ENCODE measurements around the gene SEMA5A.

The SEMA5A gene

GRCh38 chr5:9477537-9477936, 68.3 kb downstream of the SEMA5A start:
- no peak for DNase-seq (ENCODE audit: low read depth in 2 of 2)

DNA sequence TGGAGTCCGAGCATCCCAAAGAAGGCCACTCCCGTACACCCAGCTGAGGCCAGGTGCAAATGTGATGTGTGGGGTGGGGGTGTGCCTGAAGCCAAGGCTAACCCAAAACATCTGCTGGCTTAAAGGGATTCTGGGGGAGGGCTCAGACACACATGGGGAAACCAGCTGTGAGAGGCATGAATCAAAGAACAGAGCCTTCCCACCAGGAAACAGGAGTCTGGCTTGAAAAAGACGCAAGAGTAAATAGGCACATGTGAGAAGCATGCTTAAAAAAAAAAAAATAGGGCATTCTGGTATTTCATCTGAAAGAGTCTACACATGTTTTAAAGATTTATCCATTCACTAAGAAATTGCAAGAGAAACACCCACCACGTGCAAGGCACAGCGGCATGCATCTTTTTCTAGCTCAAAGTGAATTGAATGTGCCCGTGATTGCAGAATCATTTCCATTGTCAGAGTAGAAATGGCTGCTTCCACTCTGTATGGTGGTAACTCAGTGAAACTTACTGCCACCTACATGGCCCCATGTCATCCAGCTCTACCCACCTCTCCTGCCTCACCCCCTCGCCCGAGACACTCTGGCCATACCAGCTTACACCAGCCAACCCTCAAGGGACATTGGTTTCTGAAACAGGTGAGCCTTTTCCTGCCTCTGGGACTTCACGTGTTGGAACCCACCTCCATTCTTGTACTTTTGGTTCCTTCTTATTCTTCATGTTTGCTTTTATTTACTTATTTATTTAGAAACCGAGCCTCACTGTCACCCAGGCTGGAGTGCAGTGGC, 71.5 kb downstream of the SEMA5A start:
- no peak for DNase-seq (ENCODE audit: low read depth in 2 of 2)

- DNase-seq (ENCODE audit: low read depth in 2 of 2) = no peak
These were observed 72.3 kb downstream of the SEMA5A start for GRCh38 chr5:9473624-9474023.

DNA sequence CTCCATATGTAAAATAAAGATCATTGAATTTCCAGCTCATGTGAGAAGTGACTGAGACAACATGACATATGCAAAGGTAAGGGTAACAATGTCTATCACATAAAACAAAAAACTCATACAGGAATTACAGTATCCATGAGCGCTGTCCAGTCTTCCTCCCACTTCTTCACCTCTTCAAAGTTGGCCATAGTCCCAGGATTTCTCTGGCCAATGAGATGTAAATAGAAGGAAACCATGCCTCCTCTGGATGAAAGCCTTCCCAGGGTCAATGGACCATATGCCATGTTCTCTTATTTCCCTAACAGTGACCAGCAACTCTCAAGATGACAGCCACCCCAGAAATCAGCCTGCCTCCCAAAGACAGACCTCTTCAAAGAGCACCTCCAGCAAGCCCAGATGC, 75.5 kb downstream of the SEMA5A start:
- no peak for DNase-seq (ENCODE audit: low read depth in 2 of 2)

- DNase-seq (ENCODE audit: low read depth in 2 of 2) = no peak
These were observed 77.9 kb downstream of the SEMA5A start for GRCh38 chr5:9468060-9468388.

- DNase-seq (ENCODE audit: low read depth in 2 of 2) = no peak
These were observed 78.4 kb downstream of the SEMA5A start for GRCh38 chr5:9467199-9468059.

- DNase-seq (ENCODE audit: low read depth in 2 of 2) = no peak
These were observed 79.2 kb downstream of the SEMA5A start for GRCh38 chr5:9466697-9467096.

DNA sequence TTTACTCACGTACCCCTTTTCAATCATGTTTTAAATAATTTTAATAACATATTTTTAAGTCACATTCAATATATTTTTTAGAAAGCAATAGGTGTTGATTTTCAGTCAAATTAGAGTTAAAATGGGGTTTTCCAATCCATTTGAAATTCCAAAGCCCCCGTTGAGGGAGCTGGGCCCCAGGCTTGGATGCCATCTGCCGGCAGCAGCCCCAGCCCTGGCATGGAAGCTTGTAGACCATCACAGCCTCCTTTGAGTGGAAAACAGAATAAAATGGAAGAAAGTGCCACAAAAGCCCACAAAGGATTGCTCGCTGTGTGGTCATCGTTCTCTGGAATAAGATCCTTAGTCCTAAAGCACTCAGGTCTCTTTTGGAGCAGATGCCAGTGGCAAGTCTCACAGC, 81.4 kb downstream of the SEMA5A start:
- DNase-seq (ENCODE audit: low read depth in 2 of 2) = no peak

GRCh38 chr5:9462109-9462508, 83.8 kb downstream of the SEMA5A start:
- DNase-seq (ENCODE audit: low read depth in 2 of 2) = no peak

- no peak for DNase-seq (ENCODE audit: low read depth in 2 of 2)
These were observed 84.8 kb downstream of the SEMA5A start for GRCh38 chr5:9460885-9461645.

DNA sequence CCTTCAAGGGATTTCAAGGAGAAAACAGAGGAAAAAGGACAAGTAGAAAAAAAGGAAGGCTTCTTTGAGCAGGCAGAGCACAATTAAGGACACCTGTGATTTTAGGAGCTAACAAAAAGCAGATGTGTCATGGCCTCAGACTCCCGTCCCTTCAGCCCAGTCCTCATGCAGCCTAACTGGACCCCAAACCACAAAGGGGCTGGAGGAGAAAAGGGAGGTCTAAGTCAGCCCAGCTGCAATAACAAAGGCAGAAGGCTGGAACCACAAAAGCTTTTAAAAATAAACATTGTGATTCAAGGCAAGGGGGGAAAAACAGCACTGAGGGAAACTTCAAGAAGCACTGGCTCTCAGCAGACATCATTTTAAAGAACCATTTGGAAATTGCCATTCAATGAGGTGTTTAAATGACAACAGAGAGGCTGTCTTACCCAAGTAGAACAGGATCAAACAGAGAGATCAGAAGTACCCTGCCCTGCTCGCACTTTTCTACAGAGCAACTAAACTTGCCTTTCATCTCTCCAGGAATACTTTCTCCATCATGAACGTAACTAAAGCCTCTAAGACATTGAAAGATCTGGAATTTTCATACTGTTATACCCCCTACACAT, 89.3 kb downstream of the SEMA5A start:
- no peak for DNase-seq (ENCODE audit: low read depth in 2 of 2)

GRCh38 chr5:9455826-9456434, 89.9 kb downstream of the SEMA5A start:
- no peak for DNase-seq (ENCODE audit: low read depth in 2 of 2)

DNA sequence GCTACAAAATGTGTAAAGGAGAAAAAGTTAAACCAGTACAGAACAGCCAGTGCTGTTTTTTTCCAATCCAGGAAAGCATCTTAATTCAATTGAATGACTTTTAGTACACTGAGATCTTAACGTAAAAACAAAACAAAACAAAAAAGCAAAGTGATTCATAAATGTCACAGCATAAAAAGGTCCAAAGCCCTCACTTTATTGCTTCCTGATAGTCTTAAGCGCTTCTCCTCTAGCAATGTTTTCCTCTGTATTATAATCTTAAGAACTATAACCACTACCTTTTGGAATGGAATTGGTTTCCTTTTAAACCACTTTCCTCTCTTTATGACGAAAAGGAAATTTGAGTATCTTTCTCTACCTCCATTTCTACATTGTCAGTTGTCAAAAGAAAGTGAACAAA, 91.4 kb downstream of the SEMA5A start:
- DNase-seq (ENCODE audit: low read depth in 2 of 2) = no peak

- DNase-seq (ENCODE audit: low read depth in 2 of 2) = no peak
These were observed 91.8 kb downstream of the SEMA5A start for GRCh38 chr5:9454012-9454481.

- no peak for DNase-seq (ENCODE audit: low read depth in 2 of 2)
These were observed 92.3 kb downstream of the SEMA5A start for GRCh38 chr5:9453480-9454011.

DNA sequence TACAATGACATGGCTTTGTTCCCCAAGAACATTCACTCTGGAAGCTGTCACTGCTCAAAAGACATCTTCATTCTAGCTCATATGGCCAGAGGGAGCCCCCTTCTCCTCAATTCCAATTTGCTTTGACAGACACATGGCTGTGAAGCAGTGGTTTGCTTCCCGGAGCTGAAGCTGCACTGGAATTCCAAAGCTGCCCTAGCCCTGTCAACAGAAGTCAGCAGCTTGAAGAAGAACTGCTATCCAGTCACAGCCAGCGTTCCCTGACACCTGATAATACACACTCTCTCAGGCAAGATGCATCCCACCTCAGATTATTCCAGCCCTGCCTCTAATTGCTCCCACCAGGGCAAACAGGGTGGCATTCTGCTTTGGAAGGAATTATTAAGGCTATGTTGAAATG, 93.7 kb downstream of the SEMA5A start:
- no peak for DNase-seq (ENCODE audit: low read depth in 2 of 2)

GRCh38 chr5:9451037-9451436, 94.8 kb downstream of the SEMA5A start:
- no peak for DNase-seq (ENCODE audit: low read depth in 2 of 2)

GRCh38 chr5:9447691-9448090, 98.2 kb downstream of the SEMA5A start:
- no peak for DNase-seq (ENCODE audit: low read depth in 2 of 2)

DNA sequence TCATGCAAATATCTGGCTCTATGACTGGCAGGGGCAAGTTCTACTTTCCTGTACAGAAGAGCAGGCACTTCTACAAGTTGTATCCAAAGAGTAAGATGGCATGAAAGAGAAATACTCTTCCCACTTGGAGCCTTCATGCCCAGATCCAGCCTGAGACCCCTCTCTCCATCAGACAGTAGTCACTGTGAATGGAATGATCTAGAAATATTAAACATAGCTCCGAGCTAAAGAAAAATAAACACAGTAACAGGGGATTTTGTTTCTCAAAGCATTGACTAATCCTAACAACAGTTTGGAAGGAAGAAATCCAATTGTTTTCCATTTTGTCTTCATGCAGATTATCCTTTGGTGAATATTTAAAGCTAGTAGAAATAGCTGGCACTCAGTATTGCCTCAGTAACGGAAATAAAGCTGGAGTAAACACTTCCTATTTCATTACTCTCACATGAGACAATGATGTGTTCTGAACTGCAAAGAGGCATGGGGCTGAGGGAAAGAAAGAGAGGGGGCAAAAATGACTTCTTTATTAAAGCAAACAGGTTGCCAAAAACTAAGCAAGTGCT, 100.0 kb downstream of the SEMA5A start:
- DNase-seq (ENCODE audit: low read depth in 2 of 2) = no peak

- no peak for DNase-seq (ENCODE audit: low read depth in 2 of 2)
These were observed 101.5 kb downstream of the SEMA5A start for GRCh38 chr5:9444346-9444745.

GRCh38 chr5:9441610-9442009, 104.3 kb downstream of the SEMA5A start:
- DNase-seq (ENCODE audit: low read depth in 2 of 2) = no peak
